Common myeloid progenitor, CD34-positive (primary cell): ENCODE data around the gene KIRREL3.
A peak's percentile ranks its signal among the peaks of the same experiment; 100 is the strongest.

Source experiments
- CTCF ChIA-PET: fragments of 350-600 bp; sonication (Branson Sonifier 250); formaldehyde crosslinking; loops from one replicate; lab custom pipeline; 2021; ENCODE audit warnings: antibody characterized with exemption; lab: Charles Lee
- POLR2A ChIA-PET: fragments of 350-600 bp; sonication (Branson Sonifier 250); formaldehyde crosslinking; loops from one replicate; lab custom pipeline; 2021; ENCODE audit warnings: antibody characterized with exemption; lab: Charles Lee
- DNase-seq, 3 donors: peaks; one replicate each; pipeline versions ENCODE4 v3.0.0 to v3.0.0-alpha.2; 2013
- H3K27ac ChIP-seq, 2 experiments: 1 replicate in 1 of 2; 2 replicates in 1 of 2; pipeline ENCODE4 v1.7.0; 2013; ENCODE audit warnings: inconsistent platforms in 2 of 2, low read length in 2 of 2, mild to moderate bottlenecking in 2 of 2, low read depth in 1 of 2, moderate library complexity in 1 of 2; ENCODE audit not compliant: severe bottlenecking in 2 of 2, insufficient read depth in 1 of 2, poor library complexity in 1 of 2
- H3K27me3 ChIP-seq, 5 experiments: replicated peaks in 2 of 5; 1 replicate in 3 of 5; 2 replicates in 2 of 5; pipeline versions ENCODE4 v1.6.1 to v1.7.0; 2013; ENCODE audit warnings: low read length in 4 of 5, mild to moderate bottlenecking in 2 of 5, moderate library complexity in 2 of 5, inconsistent platforms in 1 of 5; ENCODE audit not compliant: insufficient read depth in 5 of 5, control insufficient read depth in 4 of 5
- H3K36me3 ChIP-seq, 4 experiments: 1 replicate in 2 of 4; 2 replicates in 2 of 4; pipeline versions ENCODE4 v1.6.1 to v1.7.0; 2013; ENCODE audit warnings: low read length in 3 of 4, control low read depth in 1 of 4, mild to moderate bottlenecking in 1 of 4; ENCODE audit not compliant: control insufficient read depth in 4 of 4, insufficient read depth in 4 of 4
- H3K4me1 ChIP-seq, 4 experiments: 1 replicate in 3 of 4; 2 replicates in 1 of 4; pipeline versions ENCODE4 v1.6.1 to v1.7.1; 2013; ENCODE audit warnings: low read length in 3 of 4, mild to moderate bottlenecking in 3 of 4, control low read depth in 1 of 4, inconsistent platforms in 1 of 4, moderate library complexity in 1 of 4; ENCODE audit not compliant: control insufficient read depth in 4 of 4, insufficient read depth in 4 of 4; ENCODE audit errors: control extremely low read depth in 1 of 4
- H3K4me3 ChIP-seq, 7 experiments: 1 replicate in 4 of 7; 2 replicates in 3 of 7; pipeline versions ENCODE4 v1.5.1 to v1.7.0; 2013; ENCODE audit warnings: mild to moderate bottlenecking in 7 of 7, low read length in 6 of 7, moderate library complexity in 6 of 7, inconsistent platforms in 2 of 7, low read depth in 2 of 7, control low read depth in 1 of 7; ENCODE audit not compliant: insufficient read depth in 4 of 7, control insufficient read depth in 1 of 7; ENCODE audit errors: extremely low read depth in 1 of 7
- H3K9me3 ChIP-seq, 5 experiments: 1 replicate in 4 of 5; 2 replicates in 1 of 5; pipeline versions ENCODE4 v1.6.1 to v1.7.1; 2013; ENCODE audit warnings: low read length in 4 of 5, mild to moderate bottlenecking in 2 of 5, inconsistent platforms in 1 of 5, low read depth in 1 of 5, moderate library complexity in 1 of 5; ENCODE audit not compliant: control insufficient read depth in 4 of 5, insufficient read depth in 2 of 5; ENCODE audit errors: control extremely low read depth in 1 of 5
- WGBS: methylation state at CpG from one replicate; pipeline ENCODE4 v1.1.5; 2013; ENCODE audit not compliant: insufficient coverage; 5-methylcytosine and 5-hydroxymethylcytosine counted together

Gene KIRREL3

DNA sequence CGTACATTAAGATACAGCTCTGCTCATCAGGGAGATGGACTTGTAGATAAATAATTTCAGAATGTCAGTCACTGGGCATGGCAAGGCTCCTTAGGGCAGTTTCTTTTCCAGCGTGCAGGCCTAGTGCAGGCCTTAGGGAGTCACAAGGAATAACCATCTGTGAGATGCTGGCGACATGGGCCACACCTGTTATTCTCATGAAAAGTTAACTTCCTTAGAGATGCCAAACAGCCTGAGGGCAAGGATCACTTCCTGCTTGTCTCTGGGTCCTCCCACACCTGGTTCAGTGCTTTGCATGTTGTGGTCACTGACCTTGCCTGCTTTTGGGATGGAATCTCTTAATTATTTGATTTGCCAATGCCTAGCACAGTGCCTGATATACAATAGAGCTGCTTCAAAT is 574.5 kb downstream of the KIRREL3 start:
- H3K27me3 ChIP-seq: no peaks in the 10 kb centered on the region
- POLR2A ChIA-PET: no interaction called here
- peaks cover 0 to 11% (median 1%) of the 10 kb centered on the region in 4 experiments for H3K36me3 ChIP-seq
- H3K4me3 ChIP-seq: no peak overlapping the region
- no peak for DNase-seq
- no peak overlapping the region for H3K27ac ChIP-seq
- CTCF ChIA-PET: interaction anchor here (1.0 to 1.4 kb wide), 2 partner anchors 17 to 115 kb away, joined by 3 read pairs; no protein-coding TSS in a partner anchor
- H3K4me1 ChIP-seq: peaks cover 0 to 51% (median 27%) of the 10 kb centered on the region in 4 experiments
- no peaks in the 10 kb centered on the region for H3K9me3 ChIP-seq
- WGBS: 100% methylated on average over 3 of the region's 3 CpGs

DNA sequence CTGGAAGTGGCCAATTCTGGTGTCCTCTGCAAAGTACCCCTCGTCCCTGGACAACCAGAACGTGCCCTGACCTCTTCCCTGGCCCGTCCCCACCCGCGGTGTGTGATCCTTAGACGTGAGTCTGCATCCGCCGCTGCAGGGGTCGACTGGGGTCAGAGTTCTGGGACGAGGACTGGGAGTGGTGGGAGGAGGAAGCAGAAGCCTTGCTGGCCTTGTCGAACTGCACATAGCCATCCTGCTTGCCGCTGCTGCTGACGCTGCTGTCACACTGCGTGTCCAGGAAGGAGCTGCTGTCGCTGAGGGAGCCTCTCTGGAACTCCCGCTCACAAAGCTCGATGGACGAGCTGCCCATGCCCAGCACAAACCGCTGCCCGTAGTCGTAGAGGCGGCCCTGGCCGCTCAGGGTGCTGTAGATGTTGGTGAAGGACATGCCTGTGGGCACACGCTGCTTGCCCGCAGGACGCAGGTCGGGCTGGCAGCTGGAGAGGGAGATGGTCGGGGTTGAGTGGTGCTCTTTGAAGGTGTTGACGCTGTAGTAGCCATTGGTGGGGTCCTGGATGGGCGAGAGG is 576.0 kb downstream of the KIRREL3 start:
- no peak for DNase-seq
- Histone ChIP-seq H3K4me1 (peaks cover 9 to 61% (median 36%) of the 10 kb centered on the region in 4 experiments), H3K9me3 (no peaks in the 10 kb centered on the region), H3K36me3 (peaks cover 0 to 11% (median 1%) of the 10 kb centered on the region in 4 experiments), H3K27ac (no peak overlapping the region), H3K4me3 (no peak overlapping the region), H3K27me3 (no peaks in the 10 kb centered on the region)
- ChIA-PET POLR2A (no interaction called here), CTCF (interaction anchor here (1.1 to 7.0 kb wide), 4 partner anchors 7 to 117 kb away, joined by 3 to 44 read pairs (median 3); no protein-coding TSS in a partner anchor)
- WGBS: 96% methylated on average over 27 of the region's 30 CpGs

DNA sequence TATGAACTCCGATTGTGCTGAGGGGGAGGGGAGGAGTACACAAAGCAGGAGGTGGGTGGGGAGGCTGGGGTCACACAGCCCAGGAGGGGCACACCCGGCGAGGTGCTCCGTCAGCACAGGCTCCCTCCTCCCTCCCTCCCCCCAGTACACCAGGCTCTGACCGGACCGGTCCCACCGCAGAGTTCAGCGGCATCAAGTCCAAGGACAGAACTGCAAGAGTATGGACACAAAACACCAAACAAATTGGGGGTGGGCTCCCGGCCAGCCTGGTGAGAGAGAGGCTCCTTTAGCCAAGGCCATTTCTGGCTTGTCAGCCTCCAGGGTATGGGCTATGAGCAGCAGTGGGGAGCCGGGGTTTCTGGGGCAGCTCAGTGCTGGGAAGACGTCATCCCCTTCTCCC is 576.8 kb downstream of the KIRREL3 start:
- WGBS: 98% methylated on average over 7 of the region's 11 CpGs
- CTCF ChIA-PET: interaction anchor here (0.9 to 7.0 kb wide), 5 partner anchors 8 to 105 kb away, joined by 3 to 44 read pairs (median 3); no protein-coding TSS in a partner anchor
- H3K27ac ChIP-seq: no peak overlapping the region
- POLR2A ChIA-PET: no interaction called here
- no peaks in the 10 kb centered on the region for H3K9me3 ChIP-seq
- no peak for DNase-seq
- H3K36me3 ChIP-seq: peaks cover 0 to 15% (median 1%) of the 10 kb centered on the region in 4 experiments
- no peaks in the 10 kb centered on the region for H3K27me3 ChIP-seq
- no peak overlapping the region for H3K4me3 ChIP-seq
- peaks cover 10 to 69% (median 44%) of the 10 kb centered on the region in 4 experiments for H3K4me1 ChIP-seq

DNA sequence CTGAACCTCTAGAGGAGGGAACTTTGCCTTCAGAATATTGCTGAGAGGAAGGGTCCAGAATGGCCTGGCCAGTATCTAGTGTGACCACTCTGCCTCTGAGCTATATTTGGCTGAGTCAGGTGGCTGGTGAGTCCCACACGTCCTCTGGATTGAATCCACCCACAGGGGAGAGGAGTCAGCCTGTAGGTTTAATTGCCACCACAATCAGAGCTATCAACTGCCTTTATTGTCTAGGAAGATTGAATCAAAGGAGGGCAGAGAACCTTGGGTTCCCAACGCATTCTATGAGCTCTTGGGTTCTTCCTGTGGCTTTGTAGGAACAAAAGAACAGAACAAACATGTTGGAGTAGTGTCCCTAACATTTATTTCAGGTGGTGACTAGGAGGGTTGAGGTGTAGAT is 577.4 kb downstream of the KIRREL3 start:
- ChIA-PET POLR2A (no interaction called here), CTCF (interaction anchor here (0.9 to 7.0 kb wide), 4 partner anchors 9 to 105 kb away, joined by 3 to 44 read pairs (median 3); no protein-coding TSS in a partner anchor)
- no peak overlapping the region for H3K27ac ChIP-seq
- H3K27me3 ChIP-seq: no peaks in the 10 kb centered on the region
- 33% methylated on average over 2 of the region's 2 CpGs for WGBS
- no peak for DNase-seq
- H3K4me3 ChIP-seq: no peak overlapping the region
- peaks cover 0 to 20% (median 1%) of the 10 kb centered on the region in 4 experiments for H3K36me3 ChIP-seq
- H3K4me1 ChIP-seq: peaks cover 10 to 75% (median 48%) of the 10 kb centered on the region in 4 experiments
- no peaks in the 10 kb centered on the region for H3K9me3 ChIP-seq

DNA sequence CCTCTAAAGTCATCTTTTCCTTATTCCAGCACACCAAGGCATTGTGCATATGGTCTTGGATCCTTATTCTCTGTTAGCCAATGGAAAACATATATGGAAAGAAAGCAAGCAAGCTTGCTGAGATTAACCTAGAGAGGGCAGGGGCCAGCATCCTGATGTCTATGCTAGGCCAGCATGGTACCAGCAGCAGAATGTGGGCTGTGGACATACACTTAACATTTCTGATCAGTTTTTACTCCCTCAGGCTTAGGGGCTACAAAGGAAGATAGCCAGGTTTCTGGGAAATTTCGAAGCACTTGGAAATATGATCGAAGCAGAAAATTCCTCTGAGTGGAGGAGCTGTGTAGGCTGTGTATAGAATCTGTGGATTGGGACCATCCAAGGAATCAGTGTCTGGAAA is 578.1 kb downstream of the KIRREL3 start:
- no peaks in the 10 kb centered on the region for H3K9me3 ChIP-seq
- peaks cover 0 to 20% (median 0%) of the 10 kb centered on the region in 4 experiments for H3K36me3 ChIP-seq
- WGBS: 100% methylated on average over 2 of the region's 2 CpGs
- no peak overlapping the region for H3K27ac ChIP-seq
- H3K27me3 ChIP-seq: no peaks in the 10 kb centered on the region
- no peak overlapping the region for H3K4me3 ChIP-seq
- H3K4me1 ChIP-seq: peaks cover 10 to 76% (median 47%) of the 10 kb centered on the region in 4 experiments
- CTCF ChIA-PET: interaction anchor here (1.2 to 7.0 kb wide), 2 partner anchors 9 to 58 kb away, joined by 4 to 44 read pairs; no protein-coding TSS in a partner anchor
- no peak for DNase-seq
- POLR2A ChIA-PET: no interaction called here

DNA sequence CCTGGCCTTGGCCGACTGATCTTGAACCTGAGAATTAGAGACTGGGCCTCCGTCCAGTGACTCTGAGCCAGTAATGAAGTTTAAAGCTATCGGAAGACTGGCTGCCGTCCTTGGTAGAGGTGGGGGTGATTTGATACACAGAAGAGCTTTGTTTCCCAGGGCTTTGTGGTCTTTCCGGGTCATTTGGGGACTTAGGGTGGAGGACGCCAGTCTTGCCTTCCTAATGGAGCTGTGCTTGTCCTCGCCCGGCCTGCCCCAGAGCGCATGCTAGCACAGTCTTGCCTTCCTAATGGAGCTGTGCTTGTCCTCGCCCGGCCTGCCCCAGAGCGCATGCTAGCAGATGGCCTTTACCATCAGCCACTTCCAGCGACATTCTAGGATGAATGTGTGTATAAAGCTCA is 579.3 kb downstream of the KIRREL3 start:
- peak overlapping the region in 1 of 7 experiments; percentile 14 for H3K4me3 ChIP-seq
- H3K4me1 ChIP-seq: peaks cover 10 to 66% (median 46%) of the 10 kb centered on the region in 4 experiments
- CTCF ChIA-PET: interaction anchor here (1.2 to 7.0 kb wide), 6 partner anchors 10 to 117 kb away, joined by 3 to 44 read pairs (median 6); partner anchors contain the start of gene DCPS
- H3K36me3 ChIP-seq: peaks cover 0 to 30% (median 0%) of the 10 kb centered on the region in 4 experiments
- WGBS: 93% methylated on average over 9 of the region's 13 CpGs
- no peaks in the 10 kb centered on the region for H3K9me3 ChIP-seq
- POLR2A ChIA-PET: interaction anchor here (0.7 kb wide), 1 partner anchor 18 kb away, joined by 4 read pairs; no protein-coding TSS in a partner anchor
- H3K27me3 ChIP-seq: no peaks in the 10 kb centered on the region
- no peak for DNase-seq
- H3K27ac ChIP-seq: no peak overlapping the region
